Measurements from ENCODE around the gene ZZZ3.
"Not testable (repeated sequence)": the region's sequence is repeated elsewhere in the genome, so short reads cannot be mapped to it uniquely, and the experiment has no call there.

ZZZ3 gene

GRCh38 chr1:77682460-77683159 is at the start of gene ZZZ3:
Gene ZZZ3, minus strand, starts transcription at chr1:77682658. Its CDS starts 49,304 bp downstream, at chr1:77633354.
- Mint-ChIP-seq H3K27ac (peak within 1 kb of the TSS; percentile 98), H3K4me1 (peaks cover 22% of the 10 kb centered on the region), H3K4me3 (peak within 1 kb of the TSS; percentile 91), H3K27me3 (no peaks in the 10 kb centered on the region), H3K9me3 (no peaks in the 10 kb centered on the region), H3K36me3 (peaks cover 1% of the 10 kb centered on the region)
- peak; percentile 93 to 94 for DNase-seq (ENCODE audit: low spot score in 2 of 2)
- ATAC-seq (ENCODE audit: low read depth): peak; percentile 71

GRCh38 chr1:77732090-77732489 is 49.6 kb upstream of the ZZZ3 start:
- no peaks in the 10 kb centered on the region for H3K27me3 Mint-ChIP-seq
- H3K36me3 Mint-ChIP-seq: peaks cover 16% of the 10 kb centered on the region
- peak overlapping the region; percentile 3 for H3K27ac Mint-ChIP-seq
- DNase-seq (ENCODE audit: low spot score in 2 of 2) (no peak), ATAC-seq (ENCODE audit: low read depth) (no peak)
- no peak overlapping the region for H3K4me3 Mint-ChIP-seq
- no peaks in the 10 kb centered on the region for H3K9me3 Mint-ChIP-seq
- no peaks in the 10 kb centered on the region for H3K4me1 Mint-ChIP-seq

GRCh38 chr1:77725706-77726105 is 43.2 kb upstream of the ZZZ3 start:
- Mint-ChIP-seq H3K9me3 (no peaks in the 10 kb centered on the region), H3K27ac (no peak overlapping the region), H3K4me3 (no peak overlapping the region), H3K27me3 (no peaks in the 10 kb centered on the region), H3K36me3 (peaks cover 37% of the 10 kb centered on the region), H3K4me1 (no peaks in the 10 kb centered on the region)
- ATAC-seq (ENCODE audit: low read depth) (no peak), DNase-seq (ENCODE audit: low spot score in 2 of 2) (no peak)

DNA sequence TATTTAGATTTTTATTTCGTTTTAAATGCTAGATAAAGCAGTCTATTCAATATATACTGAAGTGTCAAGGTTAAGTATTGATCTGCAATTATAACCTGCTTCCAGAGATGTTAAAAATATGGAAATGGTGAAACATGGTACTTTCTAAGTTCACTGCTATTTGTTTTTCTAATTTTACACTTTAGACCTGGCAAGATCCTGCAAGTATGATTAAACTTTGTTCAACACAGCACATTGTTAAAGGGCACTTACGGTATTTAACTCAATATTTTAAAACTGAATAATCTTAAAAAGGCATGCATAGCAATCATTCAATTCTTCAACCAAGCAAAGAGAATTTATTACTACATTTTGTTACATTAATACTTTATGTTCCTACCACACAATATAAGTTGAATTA is 35.7 kb upstream of the ZZZ3 start:
- Mint-ChIP-seq H3K27me3 (no peaks in the 10 kb centered on the region), H3K36me3 (peaks cover 30% of the 10 kb centered on the region), H3K4me1 (no peaks in the 10 kb centered on the region), H3K4me3 (no peak overlapping the region), H3K27ac (no peak overlapping the region), H3K9me3 (no peaks in the 10 kb centered on the region)
- ATAC-seq (ENCODE audit: low read depth) (no peak), DNase-seq (ENCODE audit: low spot score in 2 of 2) (no peak)

GRCh38 chr1:77716065-77716464 is 33.6 kb upstream of the ZZZ3 start:
- ATAC-seq (ENCODE audit: low read depth) (no peak), DNase-seq (ENCODE audit: low spot score in 2 of 2) (no peak)
- Mint-ChIP-seq H3K27me3 (no peaks in the 10 kb centered on the region), H3K9me3 (no peaks in the 10 kb centered on the region), H3K4me1 (no peaks in the 10 kb centered on the region), H3K4me3 (no peak overlapping the region), H3K27ac (no peak overlapping the region), H3K36me3 (peaks cover 19% of the 10 kb centered on the region)

GRCh38 chr1:77709727-77710126 is 27.3 kb upstream of the ZZZ3 start:
- Mint-ChIP-seq H3K27ac (peak overlapping the region; percentile 2), H3K27me3 (no peaks in the 10 kb centered on the region), H3K36me3 (peaks cover 39% of the 10 kb centered on the region), H3K4me1 (no peaks in the 10 kb centered on the region), H3K4me3 (no peak overlapping the region), H3K9me3 (no peaks in the 10 kb centered on the region)
- DNase-seq (ENCODE audit: low spot score in 2 of 2) (no peak), ATAC-seq (ENCODE audit: low read depth) (no peak)

DNA sequence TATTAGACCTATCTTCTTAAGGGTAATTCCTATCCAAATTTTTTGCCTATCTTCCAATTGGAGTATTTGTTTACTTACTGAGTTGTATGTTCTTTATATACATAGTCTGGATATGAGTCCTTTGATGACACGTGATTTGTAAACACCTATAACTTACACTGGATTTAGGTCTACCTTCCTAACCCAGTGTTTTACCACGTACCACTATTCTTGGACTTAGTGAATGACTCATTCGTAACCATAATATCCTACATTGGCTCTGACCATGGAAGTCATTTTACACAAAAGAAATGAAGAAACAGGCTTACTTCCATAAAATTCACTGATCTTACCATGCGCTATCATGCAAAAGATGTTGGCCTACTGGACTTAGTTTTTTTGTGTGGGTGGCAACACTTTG is 23.9 kb upstream of the ZZZ3 start:
- DNase-seq (ENCODE audit: low spot score in 2 of 2) (no peak), ATAC-seq (ENCODE audit: low read depth) (no peak)
- Mint-ChIP-seq H3K4me3 (no peak overlapping the region), H3K36me3 (peaks cover 29% of the 10 kb centered on the region), H3K4me1 (no peaks in the 10 kb centered on the region), H3K9me3 (no peaks in the 10 kb centered on the region), H3K27me3 (no peaks in the 10 kb centered on the region), H3K27ac (no peak overlapping the region)

- Mint-ChIP-seq H3K4me3 (no peak overlapping the region), H3K27ac (no peak overlapping the region), H3K36me3 (peaks cover 23% of the 10 kb centered on the region), H3K4me1 (no peaks in the 10 kb centered on the region), H3K27me3 (no peaks in the 10 kb centered on the region), H3K9me3 (peaks cover under 1% of the 10 kb centered on the region)
- ATAC-seq (ENCODE audit: low read depth): no peak
- no peak for DNase-seq (ENCODE audit: low spot score in 2 of 2)
Observed at GRCh38 chr1:77704736-77705135, 22.3 kb upstream of the ZZZ3 start.

DNA sequence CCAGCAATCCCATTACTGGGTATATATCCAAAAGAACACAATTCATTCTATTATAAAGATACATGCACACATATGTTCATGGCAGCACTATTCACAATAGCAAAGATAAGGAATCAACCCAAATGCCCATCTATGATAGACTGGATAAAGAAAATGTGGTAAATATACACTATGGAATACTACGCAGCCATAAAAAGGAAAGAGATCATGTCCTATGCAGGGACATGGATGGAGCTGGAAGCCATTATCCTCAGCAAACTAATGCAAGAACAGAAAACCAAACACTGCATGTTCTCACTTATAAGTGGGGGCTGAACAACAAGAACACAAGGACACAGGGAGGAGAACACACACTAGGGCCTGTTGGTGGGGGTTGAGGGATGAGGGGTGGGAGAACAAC is 17.2 kb upstream of the ZZZ3 start:
- H3K27ac Mint-ChIP-seq; H3K9me3 Mint-ChIP-seq; ATAC-seq (ENCODE audit: low read depth); H3K4me3 Mint-ChIP-seq; DNase-seq (ENCODE audit: low spot score in 2 of 2); H3K4me1 Mint-ChIP-seq; H3K27me3 Mint-ChIP-seq; H3K36me3 Mint-ChIP-seq: not testable (repeated sequence)

DNA sequence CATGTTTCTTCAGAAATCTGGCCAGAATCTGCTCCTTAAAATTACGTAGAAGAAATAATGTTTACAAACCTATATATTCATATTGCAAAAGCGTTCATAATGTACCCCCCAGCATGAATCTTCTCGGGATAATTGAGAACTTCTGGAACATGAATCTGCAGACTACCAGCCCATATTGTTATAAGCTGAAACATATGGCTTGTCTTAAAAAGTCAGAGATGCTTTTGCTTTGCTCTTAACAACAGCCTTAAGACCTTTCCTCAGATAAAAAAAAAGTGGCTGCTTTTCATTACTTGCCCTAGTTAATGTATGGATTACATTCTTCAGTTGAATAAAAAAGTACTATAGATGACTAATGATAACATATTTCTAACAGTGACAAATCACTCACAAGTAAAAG is 15.0 kb upstream of the ZZZ3 start:
- no peaks in the 10 kb centered on the region for H3K27me3 Mint-ChIP-seq
- DNase-seq (ENCODE audit: low spot score in 2 of 2) (no peak), ATAC-seq (ENCODE audit: low read depth) (no peak)
- no peak overlapping the region for H3K4me3 Mint-ChIP-seq
- H3K9me3 Mint-ChIP-seq: peaks cover 3% of the 10 kb centered on the region
- H3K4me1 Mint-ChIP-seq: no peaks in the 10 kb centered on the region
- H3K27ac Mint-ChIP-seq: no peak overlapping the region
- H3K36me3 Mint-ChIP-seq: peaks cover 11% of the 10 kb centered on the region

DNA sequence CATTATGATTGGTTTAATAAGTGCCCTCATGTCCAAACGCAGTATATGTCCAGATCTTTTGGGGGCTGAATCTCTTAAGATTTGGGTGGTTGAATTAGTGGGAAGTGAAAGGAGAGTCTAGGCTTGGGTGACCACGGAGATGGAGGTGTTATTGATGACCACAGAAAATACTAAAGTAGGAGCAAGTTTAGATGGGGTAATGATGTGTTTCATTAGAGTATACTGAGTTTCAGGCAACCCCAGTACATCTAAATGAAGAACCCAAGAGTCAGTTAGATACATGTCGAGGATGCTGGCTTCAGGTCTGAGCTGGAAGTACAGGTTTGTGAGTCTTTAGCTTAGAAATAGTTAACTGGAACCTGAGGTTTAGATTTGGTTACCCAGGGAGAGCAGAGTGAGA is 6.5 kb upstream of the ZZZ3 start:
- no peaks in the 10 kb centered on the region for H3K9me3 Mint-ChIP-seq
- no peak overlapping the region for H3K4me3 Mint-ChIP-seq
- H3K36me3 Mint-ChIP-seq: peaks cover 15% of the 10 kb centered on the region
- H3K27ac Mint-ChIP-seq: peak overlapping the region; percentile 25
- no peaks in the 10 kb centered on the region for H3K27me3 Mint-ChIP-seq
- ATAC-seq (ENCODE audit: low read depth) (no peak), DNase-seq (ENCODE audit: low spot score in 2 of 2) (no peak)
- peaks cover 4% of the 10 kb centered on the region for H3K4me1 Mint-ChIP-seq

DNA sequence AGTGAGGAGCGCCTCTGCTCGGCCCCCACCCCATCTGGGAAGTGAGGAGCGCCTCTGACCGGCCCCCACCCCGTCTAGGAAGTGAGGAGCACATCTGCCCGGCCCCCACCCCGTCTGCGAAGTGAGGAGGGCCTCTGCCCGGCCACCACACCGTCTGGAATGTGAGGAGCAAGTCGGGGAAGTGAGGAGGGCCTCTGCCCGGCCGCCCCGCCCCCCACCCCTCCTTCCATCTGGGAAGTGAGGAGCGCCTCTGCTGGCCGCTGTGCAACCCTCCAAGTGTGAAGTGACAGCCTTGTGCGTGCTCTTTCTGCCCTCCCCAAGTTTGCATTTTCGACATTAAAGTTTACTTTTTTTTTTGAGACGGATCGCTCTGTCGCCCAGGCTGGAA is 5.1 kb upstream of the ZZZ3 start:
- Mint-ChIP-seq H3K4me1 (peaks cover 9% of the 10 kb centered on the region), H3K36me3 (peaks cover 11% of the 10 kb centered on the region), H3K27ac (no peak overlapping the region), H3K27me3 (no peaks in the 10 kb centered on the region), H3K4me3 (peak overlapping the region; percentile 79), H3K9me3 (no peaks in the 10 kb centered on the region)
- DNase-seq (ENCODE audit: low spot score in 2 of 2) (no peak), ATAC-seq (ENCODE audit: low read depth) (no peak)

- H3K27ac Mint-ChIP-seq: no peak overlapping the region
- peaks cover 8% of the 10 kb centered on the region for H3K36me3 Mint-ChIP-seq
- H3K27me3 Mint-ChIP-seq: no peaks in the 10 kb centered on the region
- ATAC-seq (ENCODE audit: low read depth) (no peak), DNase-seq (ENCODE audit: low spot score in 2 of 2) (no peak)
- H3K4me3 Mint-ChIP-seq: no peak overlapping the region
- peaks cover 9% of the 10 kb centered on the region for H3K4me1 Mint-ChIP-seq
- H3K9me3 Mint-ChIP-seq: no peaks in the 10 kb centered on the region
Observed at GRCh38 chr1:77686796-77687518, 4.5 kb upstream of the ZZZ3 start.

DNA sequence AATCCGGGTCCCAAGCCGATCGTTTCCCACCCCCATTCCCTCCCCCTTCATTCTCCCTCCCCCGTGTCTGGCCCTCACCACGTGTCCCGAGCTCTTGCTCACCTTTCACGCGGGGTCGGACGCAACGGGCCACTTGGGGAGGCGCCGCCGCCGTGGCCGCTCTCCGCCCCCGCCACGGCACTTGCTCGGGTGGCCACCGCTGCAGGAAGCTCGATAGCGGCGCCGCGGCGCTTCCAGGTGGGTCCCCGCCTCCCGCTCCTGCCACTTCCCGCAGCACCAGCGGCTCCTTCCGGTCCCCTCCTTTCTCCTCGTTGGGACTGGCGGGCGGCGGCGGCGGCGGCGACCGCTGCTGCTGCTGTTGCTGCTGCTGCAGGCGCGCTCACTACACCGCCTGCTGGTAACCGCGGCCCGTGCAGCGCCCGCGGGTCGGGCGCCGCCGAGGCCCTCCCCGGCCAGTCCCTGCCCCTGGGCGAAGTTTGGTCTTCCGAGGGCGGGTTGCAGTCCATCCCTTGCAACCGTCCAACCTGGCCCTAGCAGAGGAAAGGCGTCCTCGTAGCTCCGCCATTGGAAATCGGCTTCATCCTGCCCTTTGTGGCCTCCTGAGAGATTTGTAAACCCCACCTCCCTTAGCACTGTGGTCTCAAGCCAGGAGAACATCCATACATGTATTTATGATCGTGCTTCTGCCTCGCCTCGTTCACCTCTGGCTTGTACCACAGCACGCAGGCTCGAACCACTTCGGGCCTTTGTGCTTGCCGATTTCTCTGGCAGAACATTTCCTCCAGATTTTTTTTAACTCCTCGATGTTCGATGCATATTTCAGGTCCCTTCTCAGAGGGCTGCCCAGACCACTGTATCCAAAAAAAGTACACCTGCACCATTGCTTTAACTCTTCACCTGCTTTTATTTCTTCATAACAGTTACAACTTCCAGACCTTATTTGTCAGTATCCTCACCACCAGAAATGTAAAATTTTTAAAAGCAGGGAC is 996 bp upstream of the ZZZ3 start:
- Mint-ChIP-seq H3K36me3 (peaks cover 1% of the 10 kb centered on the region), H3K27ac (peak overlapping the region; percentile 98), H3K4me3 (peak overlapping the region; percentile 91), H3K4me1 (peaks cover 21% of the 10 kb centered on the region), H3K27me3 (no peaks in the 10 kb centered on the region), H3K9me3 (no peaks in the 10 kb centered on the region)
- peak; percentile 83 to 92 for DNase-seq (ENCODE audit: low spot score in 2 of 2)
- peak; percentile 66 for ATAC-seq (ENCODE audit: low read depth)
